ENCODE results near the gene CAMKV.
"Not testable (repeated sequence)": the region's sequence is repeated elsewhere in the genome, so short reads cannot be mapped to it uniquely, and the experiment has no call there.

Gene CAMKV, protein sequence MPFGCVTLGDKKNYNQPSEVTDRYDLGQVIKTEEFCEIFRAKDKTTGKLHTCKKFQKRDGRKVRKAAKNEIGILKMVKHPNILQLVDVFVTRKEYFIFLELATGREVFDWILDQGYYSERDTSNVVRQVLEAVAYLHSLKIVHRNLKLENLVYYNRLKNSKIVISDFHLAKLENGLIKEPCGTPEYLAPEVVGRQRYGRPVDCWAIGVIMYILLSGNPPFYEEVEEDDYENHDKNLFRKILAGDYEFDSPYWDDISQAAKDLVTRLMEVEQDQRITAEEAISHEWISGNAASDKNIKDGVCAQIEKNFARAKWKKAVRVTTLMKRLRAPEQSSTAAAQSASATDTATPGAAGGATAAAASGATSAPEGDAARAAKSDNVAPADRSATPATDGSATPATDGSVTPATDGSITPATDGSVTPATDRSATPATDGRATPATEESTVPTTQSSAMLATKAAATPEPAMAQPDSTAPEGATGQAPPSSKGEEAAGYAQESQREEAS
- total RNA-seq, result 0 to 0.12 (median 0) reads per million in 4 donors

DNA sequence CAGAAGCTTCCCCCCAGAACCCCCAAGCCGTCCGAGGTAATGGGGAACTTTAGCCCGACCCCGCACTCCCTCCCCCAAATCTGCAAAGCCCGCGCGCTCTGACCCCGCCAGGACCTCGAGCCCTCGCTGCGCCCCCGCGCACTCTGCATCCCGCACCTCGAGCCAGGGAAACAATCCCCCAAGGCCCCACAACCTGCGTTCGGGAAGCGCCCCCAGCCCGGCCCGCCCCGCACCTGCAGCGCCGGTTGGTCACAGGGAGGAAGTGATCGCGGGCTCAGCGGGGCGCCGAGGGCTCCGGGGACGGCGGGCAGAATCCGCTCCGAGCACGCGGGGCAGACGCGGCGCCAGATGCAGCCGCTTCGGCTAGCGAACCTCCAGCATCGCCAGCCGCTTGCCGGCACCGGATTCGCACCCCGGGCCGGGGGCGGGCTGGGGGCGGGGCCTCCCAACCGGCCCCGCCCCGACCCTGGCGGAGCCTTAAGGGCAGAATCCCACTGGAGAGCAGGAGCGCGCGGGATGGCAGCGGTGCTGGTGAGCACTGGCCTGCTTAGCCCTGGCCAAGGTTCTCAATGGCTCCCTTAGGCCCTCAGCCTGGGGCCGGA, at the start of gene CAMKV:
CAMKV (minus strand) TSS at position 382 of the 602 bp plus-strand sequence. CDS start 7,518 bp downstream, outside the sequence.
- peak in 1 of 5 donors; percentile 20 for DNase-seq

DNA sequence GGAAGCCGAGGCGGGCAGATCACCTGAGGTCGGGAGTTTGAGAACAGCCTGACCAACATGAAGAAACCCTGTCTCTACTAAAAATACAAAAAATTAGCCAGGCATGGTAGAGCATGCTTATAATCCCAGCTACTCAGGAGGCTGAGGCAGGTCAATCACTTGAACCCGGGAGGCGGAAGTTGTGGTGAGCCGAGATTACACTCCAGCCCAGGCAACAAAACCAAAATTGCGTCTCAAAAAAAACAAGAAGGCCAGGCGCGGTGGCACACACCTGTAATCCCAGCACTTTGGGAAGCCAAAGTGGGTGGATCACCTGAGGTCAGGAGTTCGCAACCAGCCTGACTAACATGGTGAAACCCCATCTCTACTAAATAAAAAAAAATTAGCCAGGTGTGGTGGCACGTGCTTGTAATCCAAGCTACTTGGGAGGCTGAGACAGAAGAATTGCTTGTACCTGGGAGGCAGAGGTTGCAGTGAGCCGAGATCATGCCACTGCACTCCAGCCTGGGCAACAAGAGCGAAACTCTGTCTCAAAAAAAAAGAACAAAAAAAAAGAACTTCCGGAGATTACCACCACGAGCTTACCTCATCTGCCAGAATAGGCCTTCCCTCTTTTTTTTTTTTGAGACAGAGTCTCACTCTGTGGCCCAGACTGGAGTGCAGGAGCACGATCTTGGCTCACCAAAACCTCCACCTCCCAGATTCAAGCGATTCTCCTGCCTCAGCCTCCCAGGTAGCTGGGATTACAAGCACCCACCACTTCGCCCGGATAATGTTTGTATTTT, 48.3 kb upstream of the CAMKV start:
- not testable (repeated sequence) for DNase-seq

DNA sequence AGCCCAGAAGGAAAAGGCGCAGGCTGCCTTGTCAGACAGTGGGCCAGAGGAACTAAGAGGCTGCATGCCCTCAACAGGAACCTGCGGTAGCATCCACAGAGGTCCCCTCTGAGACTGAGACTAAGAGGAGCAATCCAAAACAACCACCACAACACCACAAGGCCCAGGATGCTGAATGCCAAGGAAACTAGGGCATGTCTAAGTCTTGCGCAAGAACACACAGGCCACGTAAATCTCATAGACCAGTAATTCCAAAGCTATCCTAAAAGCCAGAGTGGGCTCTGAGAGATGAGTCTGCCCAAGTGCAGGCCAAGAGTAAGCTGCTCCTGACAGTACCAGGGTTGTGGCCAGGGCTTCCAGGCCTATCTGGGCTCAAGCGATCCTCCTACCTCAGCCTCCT, 47.0 kb upstream of the CAMKV start:
- DNase-seq, result no peak

DNA sequence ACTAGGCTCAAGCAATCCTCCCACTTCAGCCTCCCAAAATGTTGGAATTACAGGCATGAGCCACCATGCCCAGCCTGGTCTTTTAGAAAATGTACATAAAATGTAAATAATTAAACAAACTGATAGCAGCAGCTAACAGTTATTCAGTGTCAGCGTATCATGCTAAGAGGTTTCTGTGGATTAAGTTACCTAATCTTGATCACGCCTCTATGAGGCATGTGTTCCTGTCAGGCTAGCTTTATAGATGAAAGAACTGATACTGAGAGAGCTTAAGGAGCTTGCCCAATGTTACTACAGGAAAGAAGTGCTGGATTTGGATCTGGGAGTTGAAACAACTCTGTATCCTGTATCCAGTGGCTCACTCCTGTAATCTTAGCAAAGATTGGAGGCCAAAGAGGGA, 45.2 kb upstream of the CAMKV start:
- DNase-seq, result no peak

DNA sequence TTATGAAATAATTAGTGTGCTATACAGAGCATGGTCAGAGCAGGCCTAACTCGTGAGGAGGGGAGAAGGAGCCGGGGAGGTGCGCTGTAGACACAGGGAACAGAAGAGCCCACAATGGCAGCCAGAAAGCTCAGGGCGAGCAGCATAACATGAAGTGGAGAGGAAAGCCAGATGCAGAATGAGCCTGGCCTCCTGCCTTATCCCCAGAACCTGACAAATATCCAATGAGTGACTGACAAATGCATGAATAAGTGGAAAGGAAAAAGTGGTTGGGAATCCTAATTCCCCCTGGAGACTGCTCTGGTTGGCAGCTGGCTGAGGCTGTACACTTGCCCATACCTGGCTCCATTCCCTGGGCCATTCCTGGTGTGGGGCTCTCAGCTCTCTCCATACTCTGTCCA, 43.2 kb upstream of the CAMKV start:
- no peak for DNase-seq

DNA sequence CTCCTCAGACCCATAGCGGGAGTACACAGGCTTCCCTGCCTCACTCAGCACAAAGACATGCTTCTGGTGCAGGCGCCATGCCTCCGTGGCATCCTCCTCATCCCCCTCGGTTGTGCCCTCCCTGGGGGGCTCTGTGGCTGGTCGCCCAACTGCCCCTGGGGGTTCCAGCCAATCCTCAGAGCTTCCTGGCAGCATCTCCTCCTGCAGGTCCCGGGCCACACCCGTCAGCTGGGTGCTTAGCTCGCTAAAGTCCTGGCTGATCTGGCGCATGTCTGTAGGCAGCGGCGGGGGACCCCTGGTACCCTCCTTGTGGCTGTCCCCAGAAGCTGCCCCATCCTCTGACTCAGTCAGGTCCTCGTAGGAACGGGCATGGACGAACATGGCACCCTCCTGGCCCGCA, 41.9 kb upstream of the CAMKV start:
- DNase-seq, result no peak

DNA sequence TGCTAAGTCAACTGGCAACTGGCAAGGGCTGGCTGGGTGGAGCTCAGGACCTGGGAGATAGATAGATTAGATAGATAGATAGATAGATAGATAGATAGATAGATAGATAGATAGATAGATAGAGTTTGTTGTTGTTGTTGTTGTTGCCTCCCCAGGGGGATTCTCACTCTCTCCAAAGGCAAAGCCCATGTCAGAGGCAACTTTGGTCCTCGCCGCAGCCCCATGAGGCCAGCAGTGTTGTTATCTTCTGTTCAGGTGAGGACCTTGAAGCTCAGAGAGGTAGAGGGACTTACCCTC, 41.4 kb upstream of the CAMKV start:
- no peak for DNase-seq

DNA sequence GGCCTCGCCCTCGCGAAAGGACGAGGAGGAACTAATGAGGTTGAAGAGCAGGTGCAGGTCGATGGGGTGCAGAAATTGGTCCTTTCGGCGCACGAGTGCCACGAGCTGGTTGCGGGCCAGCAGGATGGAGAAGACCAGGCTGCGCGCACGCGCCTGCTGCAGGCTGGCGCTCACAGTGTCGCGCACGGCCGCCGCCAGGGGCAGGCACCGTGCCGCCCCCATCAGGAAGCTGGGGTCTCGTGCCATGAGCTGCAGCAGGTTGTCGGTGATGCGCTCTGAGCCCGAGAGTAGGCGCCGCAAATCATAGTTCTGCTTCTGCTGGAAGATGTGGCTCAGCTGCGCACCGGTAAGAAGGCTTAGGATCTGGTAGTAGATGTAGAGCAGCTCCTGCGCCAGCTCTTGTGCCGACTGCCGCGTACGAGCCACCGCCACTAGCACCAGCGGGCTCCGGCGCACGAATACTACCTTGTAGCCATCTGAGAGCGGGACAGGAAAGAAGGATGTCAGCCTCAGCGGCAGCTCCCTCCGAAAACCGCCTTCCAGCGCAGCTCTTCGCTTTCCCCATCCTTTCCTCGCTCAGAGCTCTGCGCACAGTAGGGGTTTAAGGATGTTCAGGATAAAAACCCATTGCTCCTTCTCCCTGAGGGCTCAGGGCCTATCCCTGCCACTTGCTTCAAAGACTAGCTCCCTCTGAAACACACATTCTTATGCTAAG, 40.9 kb upstream of the CAMKV start:
- no peak for DNase-seq

DNA sequence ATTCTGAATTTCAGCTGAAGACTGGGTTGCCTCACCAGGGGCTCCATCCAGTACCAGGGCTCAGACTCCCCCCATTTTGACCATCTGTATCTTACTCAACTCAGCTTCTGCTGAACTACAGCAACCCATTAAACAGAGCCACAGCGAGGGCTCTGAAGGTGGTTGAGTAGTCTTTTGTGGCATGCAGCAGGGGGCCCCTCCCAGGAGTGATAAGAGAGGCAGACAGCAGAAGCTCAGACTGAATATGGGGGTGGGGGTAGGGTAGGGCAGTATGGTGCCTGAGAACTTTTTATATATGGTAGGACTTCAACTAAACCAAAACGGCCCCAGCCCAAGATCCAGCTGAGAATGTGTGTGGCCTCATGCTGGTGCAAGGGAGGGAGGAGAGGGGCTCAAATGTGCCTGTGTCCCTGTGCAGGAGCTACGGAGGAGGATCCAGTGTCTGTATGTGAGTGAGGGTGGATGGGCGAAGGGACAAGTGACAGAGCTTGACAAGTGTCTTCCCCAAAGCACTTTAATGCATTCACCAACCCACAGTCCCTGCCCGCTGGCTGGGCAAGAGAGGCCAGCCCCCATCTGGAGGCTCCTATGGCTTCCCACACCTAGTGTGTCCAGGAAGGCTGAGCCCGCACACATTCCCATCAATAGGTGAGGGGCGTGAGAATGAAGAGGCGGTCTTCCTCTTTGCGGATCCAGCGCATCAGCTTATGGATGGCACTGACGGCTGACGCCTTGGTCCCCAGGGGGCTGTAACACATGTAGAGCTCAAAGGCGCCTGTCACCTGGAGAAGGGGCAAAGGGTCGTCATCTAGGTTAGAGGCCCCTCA, 38.9 kb upstream of the CAMKV start:
- DNase-seq, result no peak

DNA sequence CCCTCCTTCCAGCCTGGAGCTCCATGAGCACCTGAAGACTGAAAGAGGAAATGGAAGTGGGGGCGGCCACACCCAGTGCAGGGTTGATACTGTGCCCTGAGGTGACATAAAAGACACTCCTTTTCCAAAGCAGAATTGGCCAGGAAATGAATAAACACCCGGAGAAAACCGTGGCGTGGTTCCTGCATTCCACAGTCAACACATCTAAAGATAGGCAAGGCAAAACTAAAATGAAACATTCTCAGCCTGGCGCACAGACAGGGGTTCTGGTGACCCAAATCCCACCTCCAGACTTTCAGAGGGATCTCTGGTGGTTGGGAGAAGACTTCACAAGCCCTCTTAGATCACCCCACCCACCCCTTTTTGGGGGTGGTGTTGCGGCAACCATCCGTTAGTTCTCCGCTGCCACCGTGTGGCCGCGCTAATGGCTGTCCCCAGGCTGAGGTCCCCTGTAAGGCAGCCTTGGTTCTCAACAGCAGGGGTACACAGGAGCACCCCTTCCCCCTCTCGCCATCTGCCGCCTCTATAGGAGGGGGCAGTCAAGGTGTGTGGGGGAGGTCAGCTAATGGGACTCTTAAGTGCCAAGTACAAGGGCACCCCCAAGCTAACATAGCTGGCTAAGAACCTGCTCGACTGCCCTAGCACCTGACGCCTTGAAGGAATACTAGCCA, 36.5 kb upstream of the CAMKV start:
- DNase-seq, result peak in 3 of 5 donors; percentile 32 to 49 (median 33)

DNA sequence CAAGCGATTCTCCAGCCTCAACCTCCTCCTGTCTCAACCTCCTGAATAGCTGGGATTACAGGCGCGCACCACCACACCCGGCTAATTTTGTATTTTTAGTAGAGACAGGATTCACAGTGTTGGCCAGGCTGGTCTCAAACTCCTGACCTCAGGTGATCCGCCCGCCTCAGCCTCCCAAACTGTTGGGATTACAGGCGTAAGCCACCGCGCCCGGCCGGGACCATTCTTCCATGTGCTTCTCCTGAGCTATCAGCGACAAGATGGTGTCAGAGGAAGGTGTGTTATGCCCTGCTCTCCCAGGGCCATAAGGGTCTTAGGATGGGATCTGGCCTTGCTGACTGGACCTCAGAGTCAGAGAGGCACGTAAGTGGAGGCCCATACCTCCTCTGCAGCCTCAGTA, 34.7 kb upstream of the CAMKV start:
- not testable (repeated sequence) for DNase-seq

DNA sequence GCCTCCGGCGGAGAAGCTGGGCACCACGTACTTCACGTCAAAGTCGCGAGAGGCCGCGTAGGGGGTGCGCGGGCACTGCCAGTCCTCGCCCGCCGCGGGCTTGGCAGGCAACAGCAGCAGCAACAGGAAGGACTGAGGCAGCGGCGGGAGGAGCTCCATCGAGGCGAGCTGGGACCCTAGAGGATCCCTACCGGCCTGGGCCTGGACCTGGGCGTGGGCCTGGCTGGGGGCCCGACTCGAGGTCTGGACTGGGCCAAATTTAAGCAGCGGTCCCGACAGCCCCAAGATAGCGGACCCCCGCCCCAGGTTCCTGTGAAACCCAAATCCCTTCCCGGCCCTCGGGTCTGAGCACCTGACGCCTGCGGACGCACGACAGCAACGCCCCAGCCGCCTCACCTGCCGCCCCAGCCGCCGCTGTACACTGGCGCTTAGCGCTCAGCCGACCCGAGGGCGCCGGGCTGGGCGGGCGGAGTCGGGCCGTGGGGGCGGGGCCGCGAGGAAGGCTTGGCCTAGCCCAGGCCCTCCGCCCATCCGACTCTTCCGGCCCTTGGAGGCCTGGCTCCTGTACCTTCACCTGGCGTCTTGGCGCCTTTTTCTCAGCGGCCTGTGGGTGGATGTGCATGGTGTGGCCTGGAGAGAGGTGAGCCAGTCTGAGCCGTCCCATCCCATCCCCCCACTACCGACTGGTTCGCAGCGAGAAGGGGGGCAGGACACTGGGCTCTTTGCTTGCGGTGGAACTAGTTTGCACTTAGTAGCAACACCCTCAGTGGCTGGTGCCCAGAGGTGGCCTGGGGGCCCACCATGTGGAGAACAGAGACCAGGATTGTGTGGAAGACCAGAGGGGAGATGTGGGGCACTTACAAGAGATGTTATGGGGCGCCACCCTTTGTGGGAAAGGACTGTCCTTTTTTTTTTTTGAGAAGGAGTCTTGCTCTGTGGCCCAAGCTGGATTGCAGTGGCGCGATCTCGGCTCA, 34.0 kb upstream of the CAMKV start, which contains the start of gene MST1R:
MST1R (minus strand) TSS at position 423 of the 974 bp plus-strand sequence; CDS start at position 159, 264 bp downstream.
- peak; percentile 73 to 87 (median 78) for DNase-seq

DNA sequence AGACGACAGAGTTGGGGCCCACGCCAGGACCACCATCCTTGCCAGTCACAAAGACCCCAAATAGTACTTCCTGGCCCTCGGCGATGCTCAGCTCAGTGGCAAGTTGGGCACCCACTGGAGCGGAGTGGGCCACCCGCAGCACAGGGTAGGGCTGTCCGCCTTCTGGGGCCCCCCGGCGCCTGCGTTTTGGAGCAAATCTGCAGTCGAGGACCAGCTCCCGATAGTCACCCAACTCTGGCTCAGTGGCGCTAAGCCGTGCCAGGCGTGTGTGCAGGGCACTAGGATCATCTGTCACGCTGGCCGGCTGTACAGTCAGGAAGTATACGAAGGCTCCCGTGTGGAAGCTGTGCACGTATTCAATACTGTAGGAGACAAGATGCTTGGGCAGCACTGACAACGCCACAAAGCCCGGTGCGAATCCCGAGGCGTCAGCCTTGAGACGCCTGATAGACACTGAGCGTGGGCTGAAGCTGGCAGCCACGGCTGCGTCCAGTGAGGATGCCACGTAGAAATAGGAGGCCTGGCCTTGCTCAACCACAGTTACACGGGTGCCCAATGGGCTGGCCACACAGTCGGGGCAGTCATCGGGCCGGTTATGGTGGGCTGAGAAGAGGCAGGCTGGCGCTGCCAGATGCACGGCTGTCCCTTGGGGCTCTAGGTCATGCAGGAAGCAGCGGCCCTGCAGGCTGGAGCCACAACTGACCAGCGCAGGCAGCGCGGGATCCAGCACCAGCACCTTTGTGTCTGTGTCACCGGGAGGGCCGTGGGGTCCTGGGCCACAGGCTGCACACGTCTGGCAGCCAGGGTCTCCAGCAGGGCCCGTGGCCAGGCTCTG, 33.0 kb upstream of the CAMKV start:
- DNase-seq, result no peak

DNA sequence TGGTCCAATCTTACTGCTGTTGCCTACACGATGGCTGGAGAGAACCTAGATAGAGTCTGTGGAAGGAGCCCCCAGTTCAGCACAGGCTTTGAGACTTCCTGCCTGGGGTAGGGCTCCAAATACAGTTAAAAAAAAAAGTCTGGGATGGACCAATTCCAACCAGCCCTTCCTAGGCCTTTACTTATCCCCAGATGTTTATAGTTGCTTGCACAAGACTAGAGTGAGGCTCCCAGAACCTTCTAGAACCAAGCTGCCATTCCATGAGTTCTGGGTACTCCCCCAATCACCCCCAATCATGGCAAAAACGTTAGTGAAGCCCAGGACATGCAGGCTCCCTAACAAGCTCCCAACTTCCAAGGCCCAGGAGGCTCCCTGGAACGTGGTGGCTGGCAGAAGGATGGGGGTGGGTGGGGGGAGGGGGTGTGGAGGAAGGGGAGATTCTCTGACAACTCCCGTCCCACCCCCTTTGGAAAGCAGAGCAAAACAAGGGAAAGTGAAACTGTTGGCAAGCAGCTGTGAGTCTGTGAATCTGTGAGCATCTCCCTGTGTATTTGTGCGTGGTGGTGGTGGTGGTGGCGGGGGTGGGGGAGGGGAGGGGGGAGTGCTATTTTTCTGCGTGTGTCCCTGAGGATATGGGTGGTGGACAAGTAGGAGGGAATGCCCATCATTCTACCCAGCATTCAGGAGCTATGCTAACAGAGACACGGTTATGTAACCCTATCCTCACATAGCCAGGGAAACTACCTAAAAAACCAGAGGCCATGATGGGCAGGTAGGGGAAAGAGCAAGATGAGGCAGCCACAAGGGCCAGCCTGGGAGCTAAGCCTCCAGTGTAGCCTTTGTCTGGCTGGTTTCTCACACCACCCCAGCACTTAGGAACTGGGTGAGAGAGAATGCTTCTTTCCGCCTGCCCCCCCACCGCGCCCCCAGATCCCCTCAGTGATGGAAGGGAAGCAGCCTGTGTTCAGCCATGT, 31.9 kb upstream of the CAMKV start:
- no peak for DNase-seq

DNA sequence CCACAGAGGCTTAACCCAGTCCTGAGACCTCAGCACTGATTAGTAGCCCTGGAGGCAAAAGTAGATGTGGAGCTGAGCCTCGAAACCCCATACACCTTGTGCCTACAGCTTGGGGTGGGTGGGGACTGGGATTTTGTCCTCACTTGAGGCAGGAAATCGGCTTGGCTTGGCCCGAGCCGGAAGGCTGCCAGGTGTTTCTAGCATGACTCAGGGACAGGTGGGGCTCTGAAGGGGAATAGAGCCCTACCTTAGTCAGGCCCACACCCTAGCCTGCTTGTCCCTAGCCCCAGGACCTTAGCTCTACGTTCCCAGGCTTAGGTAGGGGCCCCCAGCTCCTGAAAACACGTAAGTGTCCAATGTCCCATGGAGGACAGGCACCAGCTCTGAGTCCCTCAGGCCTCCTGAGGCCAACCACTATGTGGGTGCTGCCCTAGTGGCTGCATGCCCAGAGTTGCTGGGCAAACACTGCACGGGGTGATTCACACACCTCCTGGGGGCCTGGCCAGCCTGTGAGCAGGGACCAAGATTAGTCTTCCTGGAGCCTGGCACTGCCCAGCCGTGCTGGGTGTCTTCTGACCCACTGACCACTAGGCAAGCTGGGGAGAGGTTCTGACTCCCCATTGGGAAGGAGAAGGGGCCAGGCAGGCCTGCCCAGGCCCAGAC, 30.9 kb upstream of the CAMKV start:
- no peak for DNase-seq

DNA sequence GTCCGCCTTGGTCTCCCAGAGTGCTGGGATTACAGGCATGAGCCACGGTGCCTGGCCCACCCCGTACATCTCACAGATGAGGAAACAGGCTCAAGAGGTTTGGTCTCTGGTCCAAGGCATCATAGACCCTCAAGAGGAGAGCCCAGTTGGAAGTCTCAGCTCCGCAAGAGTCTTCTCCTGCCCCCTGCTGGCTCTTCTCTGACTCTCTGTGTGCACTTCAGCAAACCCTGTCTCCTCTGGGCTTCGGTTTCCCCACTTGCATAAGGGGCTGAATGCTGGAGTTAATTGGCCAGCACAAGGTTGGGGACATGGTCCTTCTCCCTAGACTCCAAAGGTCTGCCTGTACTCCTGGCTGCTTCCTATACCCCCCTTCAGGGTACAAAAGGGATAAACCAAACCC, 30.1 kb upstream of the CAMKV start:
- DNase-seq, result no peak

DNA sequence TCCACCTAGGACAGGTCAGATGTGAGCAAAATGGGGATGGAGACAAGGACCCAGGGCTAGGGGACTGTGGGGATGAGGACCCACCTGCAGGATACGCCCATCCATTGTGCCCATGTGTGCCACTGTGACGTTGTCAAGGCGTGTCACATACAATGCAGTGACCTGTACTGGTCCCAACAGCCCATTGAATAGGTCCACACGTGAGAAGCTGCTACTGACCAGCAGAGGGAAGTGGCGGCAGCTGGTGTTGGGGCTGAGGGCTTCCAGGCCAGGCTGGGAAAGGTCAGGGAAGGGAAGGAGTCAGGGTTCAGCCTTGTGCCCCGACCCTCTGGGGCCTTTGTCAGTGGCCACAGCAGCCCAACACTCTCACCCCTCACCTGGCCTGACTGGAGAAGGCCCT, 29.3 kb upstream of the CAMKV start:
- no peak for DNase-seq
